HepG2 (cell line): Measurements from ENCODE around the gene SDC1. TPM values are rescaled to one million over a fixed set of nuclear protein-coding genes. Genes with fewer than 3 reads are reported as not detected.
A peak's percentile ranks its signal among the peaks of the same experiment; 100 is the strongest.

ENCODE experiments used
- ATF7 ChIP-seq, 2 experiments: fragments of 450-650 bp in 1 of 2; sonication (generic) in 1 of 2; formaldehyde crosslinking in 1 of 2; IDR thresholded peaks; 2 replicates each; pipeline versions ENCODE4 v1.4.0 to v1.6.1; 2016 to 2020; ENCODE audit warnings: antibody characterized with exemption in 1 of 2, mild to moderate bottlenecking in 1 of 2, missing genetic modification reagents in 1 of 2
- HNRNPUL1 ChIP-seq: fragments of 200-400 bp; formaldehyde crosslinking; IDR thresholded peaks from 2 replicates; pipeline ENCODE4 v1.6.1; 2017; ENCODE audit warnings: low read depth, mild to moderate bottlenecking, low read length, moderate library complexity
- PCBP1 ChIP-seq: fragments of 200-400 bp; formaldehyde crosslinking; IDR thresholded peaks from 2 replicates; pipeline ENCODE4 v1.6.1; 2017; ENCODE audit warnings: mild to moderate bottlenecking, low read depth, low read length, borderline replicate concordance
- SRSF4 ChIP-seq: fragments of 200-400 bp; formaldehyde crosslinking; IDR thresholded peaks from one replicate; pipeline ENCODE4 v1.6.1; 2018; ENCODE audit warnings: mild to moderate bottlenecking, low read depth, low read length, moderate library complexity; ENCODE audit not compliant: poor library complexity, severe bottlenecking
- XBP1 ChIP-seq: sonication (generic); formaldehyde crosslinking; IDR thresholded peaks from 2 replicates; pipeline ENCODE4 v1.5.0; 2020; ENCODE audit warnings: missing genetic modification reagents
- ZBTB1 ChIP-seq: sonication (generic); formaldehyde crosslinking; IDR thresholded peaks from 2 replicates; pipeline ENCODE4 v1.4.0; 2020; ENCODE audit warnings: missing genetic modification reagents, borderline replicate concordance
- ZBTB7A ChIP-seq: sonication (generic); formaldehyde crosslinking; IDR thresholded peaks from 2 replicates; pipeline ENCODE4 v1.8.0; 2022; ENCODE audit warnings: mild to moderate bottlenecking, missing genetic modification reagents
- ZNF484 ChIP-seq: sonication (generic); formaldehyde crosslinking; IDR thresholded peaks from 2 replicates; pipeline ENCODE4 v1.5.1; 2020; ENCODE audit warnings: mild to moderate bottlenecking, low read depth, missing genetic modification reagents, borderline replicate concordance
- ZNF724P ChIP-seq: sonication (generic); formaldehyde crosslinking; IDR thresholded peaks from 2 replicates; pipeline ENCODE4 v1.8.0; 2022; ENCODE audit warnings: missing genetic modification reagents, borderline replicate concordance
- polyA plus RNA-seq, 8 experiments: library from polyadenylated mRNA; depleted of rRNA in 3 of 8; stranded (reverse) in 7 of 8; unstranded in 1 of 8; fragments of >200 nt; fragmentation: Illumina TruSeq in 4 of 8; extraction: Trizol in 4 of 8; gene quantifications; 2 replicates each; pipeline versions ENCODE4 v1.2.1 to v1.2.3, GENCODE V29; 2011 to 2016; ENCODE audit warnings: low read depth in 4 of 8, missing spikeins in 1 of 8, mixed read lengths in 1 of 8; ENCODE audit not compliant: insufficient read depth in 1 of 8
- total RNA-seq, 5 experiments: library from RNA; depleted of rRNA; stranded (reverse); fragments of >200 nt; fragmentation: Illumina TruSeq; extraction: Trizol; gene quantifications; 2 replicates each; pipeline ENCODE4 v1.2.3, GENCODE V29; 2016; ENCODE audit warnings: low read depth in 1 of 5
- TF ChIP-seq, protein P1 (sequence below): sonication (generic); formaldehyde crosslinking; IDR thresholded peaks from 2 replicates; pipeline ENCODE4 v1.5.1; 2020; ENCODE audit warnings: missing genetic modification reagents, mild to moderate bottlenecking, borderline replicate concordance
- TF ChIP-seq, protein P2 (sequence below): sonication (generic); formaldehyde crosslinking; IDR thresholded peaks from 2 replicates; pipeline ENCODE4 v1.5.1; 2020; ENCODE audit warnings: mild to moderate bottlenecking, moderate library complexity, missing genetic modification reagents
- TF ChIP-seq, protein P3 (sequence below): sonication (generic); formaldehyde crosslinking; IDR thresholded peaks from 2 replicates; pipeline ENCODE4 v1.4.0; 2020; ENCODE audit warnings: missing genetic modification reagents, mild to moderate bottlenecking, borderline replicate concordance
- TF ChIP-seq, protein P4 (sequence below): sonication (generic); formaldehyde crosslinking; IDR thresholded peaks from 2 replicates; pipeline ENCODE4 v1.4.0; 2020; ENCODE audit warnings: missing genetic modification reagents
- TF ChIP-seq, protein P5 (sequence below): sonication (generic); formaldehyde crosslinking; IDR thresholded peaks from 2 replicates; pipeline ENCODE4 v1.5.0; 2020; ENCODE audit warnings: mild to moderate bottlenecking, missing genetic modification reagents

SDC1 gene
- total and polyA plus RNA-seq, 2 of the 13 experiments (the other 11 are each of a cell fraction or from before 2014, with no cell fraction given), result 108 to 119 TPM

DNA sequence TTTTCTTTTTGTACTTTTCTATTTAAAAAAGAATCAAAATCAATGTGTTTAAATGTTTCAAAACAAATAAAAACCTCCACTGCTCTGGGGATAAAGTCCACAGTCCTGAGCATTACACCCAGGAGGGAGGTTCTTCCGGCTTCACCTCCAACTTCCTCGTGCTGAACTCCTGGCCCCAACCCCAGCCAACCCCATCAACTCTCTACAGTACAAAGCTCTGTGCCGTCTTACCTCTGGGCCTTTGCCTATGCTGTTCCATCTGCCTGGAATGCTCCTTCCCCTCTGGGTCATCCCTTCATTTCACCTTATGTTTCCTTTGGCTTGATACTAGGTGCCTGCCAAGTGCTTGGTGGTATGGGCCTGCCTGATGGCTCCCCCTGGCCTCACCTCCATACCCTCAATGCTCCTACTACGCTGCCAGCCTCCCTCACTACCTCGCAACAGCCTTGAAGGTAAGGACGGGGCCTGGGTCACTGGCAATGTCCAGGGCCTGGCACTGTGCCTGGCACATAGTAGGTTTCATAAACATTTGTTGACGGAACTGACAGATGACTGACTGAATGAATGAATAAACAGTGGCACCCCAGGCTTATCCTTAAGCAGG lies 28.8 kb downstream of the SDC1 start (continued):
- TF ChIP-seq ZBTB7A (CRISPR knock-in tag) (peak; percentile 94), ATF7 (IDR thresholded peaks at IDR 0.05) (no peak), ATF7 (CRISPR knock-in tag; IDR thresholded peaks at IDR 0.05) (peak; percentile 72; the same call in 1 of the 2 replicates), SRSF4 (no peak), ZNF724P (CRISPR knock-in tag) (peak; percentile 48; the same call in 1 of the 2 replicates), XBP1 (CRISPR knock-in tag) (no peak), ZNF484 (CRISPR knock-in tag) (no peak), HNRNPUL1 (no peak), ZBTB1 (CRISPR knock-in tag) (0 out of 2 replicates have a peak, but pooled peaks have one; percentile 77), PCBP1 (no peak)
- TF ChIP-seq, protein P1, sequence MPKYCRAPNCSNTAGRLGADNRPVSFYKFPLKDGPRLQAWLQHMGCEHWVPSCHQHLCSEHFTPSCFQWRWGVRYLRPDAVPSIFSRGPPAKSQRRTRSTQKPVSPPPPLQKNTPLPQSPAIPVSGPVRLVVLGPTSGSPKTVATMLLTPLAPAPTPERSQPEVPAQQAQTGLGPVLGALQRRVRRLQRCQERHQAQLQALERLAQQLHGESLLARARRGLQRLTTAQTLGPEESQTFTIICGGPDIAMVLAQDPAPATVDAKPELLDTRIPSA (CRISPR knock-in tag), result no peak
- TF ChIP-seq, protein P2, sequence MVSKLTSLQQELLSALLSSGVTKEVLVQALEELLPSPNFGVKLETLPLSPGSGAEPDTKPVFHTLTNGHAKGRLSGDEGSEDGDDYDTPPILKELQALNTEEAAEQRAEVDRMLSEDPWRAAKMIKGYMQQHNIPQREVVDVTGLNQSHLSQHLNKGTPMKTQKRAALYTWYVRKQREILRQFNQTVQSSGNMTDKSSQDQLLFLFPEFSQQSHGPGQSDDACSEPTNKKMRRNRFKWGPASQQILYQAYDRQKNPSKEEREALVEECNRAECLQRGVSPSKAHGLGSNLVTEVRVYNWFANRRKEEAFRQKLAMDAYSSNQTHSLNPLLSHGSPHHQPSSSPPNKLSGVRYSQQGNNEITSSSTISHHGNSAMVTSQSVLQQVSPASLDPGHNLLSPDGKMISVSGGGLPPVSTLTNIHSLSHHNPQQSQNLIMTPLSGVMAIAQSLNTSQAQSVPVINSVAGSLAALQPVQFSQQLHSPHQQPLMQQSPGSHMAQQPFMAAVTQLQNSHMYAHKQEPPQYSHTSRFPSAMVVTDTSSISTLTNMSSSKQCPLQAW, result peak; percentile 94
- TF ChIP-seq, protein P3, sequence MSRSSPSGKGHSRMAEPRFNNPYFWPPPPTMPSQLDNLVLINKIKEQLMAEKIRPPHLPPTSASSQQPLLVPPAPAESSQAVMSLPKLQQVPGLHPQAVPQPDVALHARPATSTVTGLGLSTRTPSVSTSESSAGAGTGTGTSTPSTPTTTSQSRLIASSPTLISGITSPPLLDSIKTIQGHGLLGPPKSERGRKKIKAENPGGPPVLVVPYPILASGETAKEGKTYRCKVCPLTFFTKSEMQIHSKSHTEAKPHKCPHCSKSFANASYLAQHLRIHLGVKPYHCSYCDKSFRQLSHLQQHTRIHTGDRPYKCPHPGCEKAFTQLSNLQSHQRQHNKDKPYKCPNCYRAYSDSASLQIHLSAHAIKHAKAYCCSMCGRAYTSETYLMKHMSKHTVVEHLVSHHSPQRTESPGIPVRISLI (CRISPR knock-in tag), result no peak; the same call in 1 of the 2 replicates
- TF ChIP-seq, protein P4, sequence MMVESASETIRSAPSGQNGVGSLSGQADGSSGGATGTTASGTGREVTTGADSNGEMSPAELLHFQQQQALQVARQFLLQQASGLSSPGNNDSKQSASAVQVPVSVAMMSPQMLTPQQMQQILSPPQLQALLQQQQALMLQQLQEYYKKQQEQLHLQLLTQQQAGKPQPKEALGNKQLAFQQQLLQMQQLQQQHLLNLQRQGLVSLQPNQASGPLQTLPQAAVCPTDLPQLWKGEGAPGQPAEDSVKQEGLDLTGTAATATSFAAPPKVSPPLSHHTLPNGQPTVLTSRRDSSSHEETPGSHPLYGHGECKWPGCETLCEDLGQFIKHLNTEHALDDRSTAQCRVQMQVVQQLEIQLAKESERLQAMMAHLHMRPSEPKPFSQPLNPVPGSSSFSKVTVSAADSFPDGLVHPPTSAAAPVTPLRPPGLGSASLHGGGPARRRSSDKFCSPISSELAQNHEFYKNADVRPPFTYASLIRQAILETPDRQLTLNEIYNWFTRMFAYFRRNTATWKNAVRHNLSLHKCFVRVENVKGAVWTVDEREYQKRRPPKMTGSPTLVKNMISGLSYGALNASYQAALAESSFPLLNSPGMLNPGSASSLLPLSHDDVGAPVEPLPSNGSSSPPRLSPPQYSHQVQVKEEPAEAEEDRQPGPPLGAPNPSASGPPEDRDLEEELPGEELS (CRISPR knock-in tag), result peak; percentile 78
- TF ChIP-seq, protein P5, sequence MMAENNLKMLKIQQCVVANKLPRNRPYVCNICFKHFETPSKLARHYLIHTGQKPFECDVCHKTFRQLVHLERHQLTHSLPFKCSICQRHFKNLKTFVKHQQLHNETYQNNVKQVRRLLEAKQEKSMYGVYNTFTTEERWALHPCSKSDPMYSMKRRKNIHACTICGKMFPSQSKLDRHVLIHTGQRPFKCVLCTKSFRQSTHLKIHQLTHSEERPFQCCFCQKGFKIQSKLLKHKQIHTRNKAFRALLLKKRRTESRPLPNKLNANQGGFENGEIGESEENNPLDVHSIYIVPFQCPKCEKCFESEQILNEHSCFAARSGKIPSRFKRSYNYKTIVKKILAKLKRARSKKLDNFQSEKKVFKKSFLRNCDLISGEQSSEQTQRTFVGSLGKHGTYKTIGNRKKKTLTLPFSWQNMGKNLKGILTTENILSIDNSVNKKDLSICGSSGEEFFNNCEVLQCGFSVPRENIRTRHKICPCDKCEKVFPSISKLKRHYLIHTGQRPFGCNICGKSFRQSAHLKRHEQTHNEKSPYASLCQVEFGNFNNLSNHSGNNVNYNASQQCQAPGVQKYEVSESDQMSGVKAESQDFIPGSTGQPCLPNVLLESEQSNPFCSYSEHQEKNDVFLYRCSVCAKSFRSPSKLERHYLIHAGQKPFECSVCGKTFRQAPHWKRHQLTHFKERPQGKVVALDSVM (CRISPR knock-in tag), result no peak
- TF ChIP-seq, all 625 proteins: peak for 270
